ENCODE results near the gene PDE4B.

Gene PDE4B

GRCh38 chr1:66422804-66423203 is 630.1 kb downstream of the PDE4B start:
- no peak for DNase-seq (ENCODE audit: low read depth)

All from stimulated activated CD4-positive, alpha-beta T cell treated with anti-CD3 and anti-CD28 coated beads, Interleukin-2, amount 100 ng/mL, for 4 hours (primary cell).